CD4-positive, alpha-beta T cell treated with Interleukin-6 for 4 hours (primary cell): ENCODE results near the gene TLK1.

Source experiments
- DNase-seq: peaks from one replicate; pipeline ENCODE4 v3.0.0-alpha.2; 2020; ENCODE audit warnings: mixed read lengths

The TLK1 gene

GRCh38 chr2:171160119-171160955 is at the start of gene TLK1:
Gene TLK1 (minus strand): TSS chr2:171160893. CDS start chr2:171160428, 465 bp downstream.
- peak; percentile 83 for DNase-seq

GRCh38 chr2:171210216-171210863 is 49.6 kb upstream of the TLK1 start:
- DNase-seq = no peak

- no peak for DNase-seq
These were observed 48.0 kb upstream of the TLK1 start for GRCh38 chr2:171208657-171209056.

- DNase-seq = no peak
These were observed 45.9 kb upstream of the TLK1 start for GRCh38 chr2:171206422-171207115.

- DNase-seq = no peak
These were observed 44.9 kb upstream of the TLK1 start for GRCh38 chr2:171205551-171205950.

GRCh38 chr2:171201767-171202166 is 41.1 kb upstream of the TLK1 start:
- DNase-seq = no peak

GRCh38 chr2:171201271-171201670 is 40.6 kb upstream of the TLK1 start:
- no peak for DNase-seq

- no peak for DNase-seq
These were observed 39.8 kb upstream of the TLK1 start for GRCh38 chr2:171200469-171200868.

GRCh38 chr2:171191021-171191420 is 30.3 kb upstream of the TLK1 start:
- no peak for DNase-seq

- no peak for DNase-seq
These were observed 27.1 kb upstream of the TLK1 start for GRCh38 chr2:171187819-171188218.

GRCh38 chr2:171187177-171187576 is 26.5 kb upstream of the TLK1 start:
- DNase-seq = no peak

- DNase-seq = no peak
These were observed 25.2 kb upstream of the TLK1 start for GRCh38 chr2:171185941-171186340.

- no peak for DNase-seq
These were observed 24.6 kb upstream of the TLK1 start for GRCh38 chr2:171185165-171185818.

- no peak for DNase-seq
These were observed 20.7 kb upstream of the TLK1 start for GRCh38 chr2:171181064-171182049.

- no peak for DNase-seq
These were observed 19.7 kb upstream of the TLK1 start for GRCh38 chr2:171180229-171180930.

GRCh38 chr2:171178993-171179392 is 18.3 kb upstream of the TLK1 start:
- no peak for DNase-seq

- no peak for DNase-seq
These were observed 15.8 kb upstream of the TLK1 start for GRCh38 chr2:171176516-171176915.

GRCh38 chr2:171174075-171174474 is 13.4 kb upstream of the TLK1 start:
- DNase-seq = no peak

GRCh38 chr2:171173087-171173486 is 12.4 kb upstream of the TLK1 start:
- no peak for DNase-seq

- no peak for DNase-seq
These were observed 11.1 kb upstream of the TLK1 start for GRCh38 chr2:171171808-171172207.

GRCh38 chr2:171169839-171170238 is 9.1 kb upstream of the TLK1 start:
- no peak for DNase-seq
